ENCODE data around the gene SH3GLB2.

GRCh38 chr9:129006328-129007034 is 21.6 kb downstream of the SH3GLB2 start:
- TF ChIP-seq CTCF (IDR thresholded peaks at IDR 0.05; ENCODE audit: low read depth, low read length, missing input control) (peak; percentile 75), ATF3 (IDR thresholded peaks at IDR 0.05) (no peak), TAF1 (conservative IDR thresholded peaks at IDR 0.05) (no peak), HNF4A (conservative IDR thresholded peaks at IDR 0.05) (no peak), ZBTB33 (IDR thresholded peaks at IDR 0.05) (no peak), JUND (IDR thresholded peaks at IDR 0.05) (no peak), EGR1 (IDR thresholded peaks at IDR 0.05; ENCODE audit: low read depth in 2 of 2) (no peak), GABPA (IDR thresholded peaks at IDR 0.05 in 1 of 2, conservative IDR thresholded peaks at IDR 0.05 in 1 of 2) (no peak), MAX (IDR thresholded peaks at IDR 0.05) (no peak), RAD21 (IDR thresholded peaks at IDR 0.05) (peak; percentile 67 to 78), SP1 (IDR thresholded peaks at IDR 0.05) (no peak), YY1 (IDR thresholded peaks at IDR 0.05) (no peak), HNF4G (IDR thresholded peaks at IDR 0.05) (no peak), REST (IDR thresholded peaks at IDR 0.05) (no peak)

Data from liver (tissue), 3 donors.